GM04503 (cell line): ENCODE data around the gene ZNF90.
"Not testable (repeated sequence)": the region's sequence is repeated elsewhere in the genome, so short reads cannot be mapped to it uniquely, and the experiment has no call there.

Experiments used
- DNase-seq: peaks from one replicate; pipeline ENCODE4 v3.0.0-alpha.2; 2012; ENCODE audit warnings: low read depth

The ZNF90 gene

DNA sequence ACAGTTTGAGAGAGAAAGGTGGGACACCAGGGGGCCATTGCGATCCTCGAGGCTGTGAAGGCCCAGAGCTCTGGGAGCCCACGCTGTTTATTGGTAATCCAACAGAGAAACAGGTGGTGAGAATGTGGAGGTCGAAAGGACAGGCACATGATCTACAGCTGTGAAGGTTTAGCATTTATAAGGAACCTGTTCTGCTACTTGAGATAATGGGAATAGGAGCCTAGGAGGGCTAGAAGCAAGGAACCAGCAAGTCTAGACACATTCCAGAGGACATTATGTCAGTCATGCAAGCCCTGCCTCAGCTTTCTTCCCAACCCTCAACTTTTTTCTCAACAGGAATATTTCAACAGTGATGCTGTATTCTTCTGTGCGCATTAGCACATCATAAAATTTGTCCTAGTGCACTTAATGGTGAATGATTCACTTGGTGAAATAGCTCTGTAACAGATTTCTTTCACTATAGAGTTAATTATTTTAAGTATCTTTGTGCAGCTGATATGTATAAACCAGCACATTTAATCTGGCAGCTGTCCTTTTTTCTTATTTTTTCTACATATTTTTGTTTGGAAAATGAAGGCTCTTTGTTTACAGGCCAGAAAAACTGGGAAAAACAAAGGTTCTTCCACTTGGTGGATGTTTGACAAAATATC is 25.4 kb downstream of the ZNF90 start:
- no peak for DNase-seq

DNA sequence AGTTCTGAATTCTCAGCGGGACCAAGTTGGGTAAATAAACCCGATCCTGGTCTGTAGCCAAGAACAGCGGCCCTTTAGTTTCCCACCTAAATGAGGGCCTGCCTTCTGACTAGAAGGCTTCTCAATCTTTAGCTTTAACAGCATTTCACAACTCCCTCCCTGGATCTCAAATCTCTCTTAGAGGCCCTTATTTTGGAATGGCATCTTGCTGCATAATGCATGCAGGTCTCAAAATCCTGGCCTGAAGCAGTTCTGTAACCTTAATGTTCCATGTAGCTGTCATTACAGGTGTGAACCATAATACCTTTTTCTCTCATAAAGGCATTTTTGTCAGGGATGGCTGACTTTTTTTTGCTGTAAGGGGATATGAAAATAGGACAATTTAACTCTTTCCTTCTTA is 29.5 kb downstream of the ZNF90 start:
- no peak for DNase-seq

DNA sequence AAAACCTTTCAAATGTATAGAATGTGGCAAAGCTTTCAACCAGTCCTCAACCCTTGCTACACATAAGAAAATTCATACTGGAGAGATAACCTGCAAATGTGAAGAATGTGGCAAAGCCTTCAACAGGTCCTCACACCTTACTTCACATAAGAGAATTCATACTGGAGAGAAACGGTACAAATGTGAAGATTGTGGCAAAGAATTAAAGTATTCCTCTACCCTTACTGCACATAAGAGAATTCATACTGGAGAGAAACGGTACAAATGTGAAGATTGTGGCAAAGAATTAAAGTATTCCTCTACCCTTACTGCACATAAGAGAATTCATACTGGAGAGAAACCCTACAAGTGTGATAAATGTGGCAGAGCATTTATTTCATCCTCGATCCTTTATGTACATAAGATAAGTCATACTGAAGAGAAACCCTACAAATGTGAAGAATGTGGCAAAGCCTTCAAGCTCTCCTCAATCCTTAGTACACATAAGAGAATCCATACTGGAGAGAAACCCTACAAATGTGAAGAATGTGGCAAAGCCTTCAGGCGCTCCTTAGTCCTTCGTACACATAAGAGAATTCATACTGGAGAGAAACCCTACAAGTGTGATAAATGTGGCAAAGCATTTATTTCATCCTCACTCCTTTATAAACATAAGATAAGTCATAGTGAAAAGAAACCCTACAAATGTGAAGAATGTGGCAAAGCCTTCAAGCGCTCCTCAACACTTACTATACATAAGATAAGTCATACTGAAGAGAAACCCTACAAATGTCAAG is 40.5 kb downstream of the ZNF90 start:
- not testable (repeated sequence) for DNase-seq

DNA sequence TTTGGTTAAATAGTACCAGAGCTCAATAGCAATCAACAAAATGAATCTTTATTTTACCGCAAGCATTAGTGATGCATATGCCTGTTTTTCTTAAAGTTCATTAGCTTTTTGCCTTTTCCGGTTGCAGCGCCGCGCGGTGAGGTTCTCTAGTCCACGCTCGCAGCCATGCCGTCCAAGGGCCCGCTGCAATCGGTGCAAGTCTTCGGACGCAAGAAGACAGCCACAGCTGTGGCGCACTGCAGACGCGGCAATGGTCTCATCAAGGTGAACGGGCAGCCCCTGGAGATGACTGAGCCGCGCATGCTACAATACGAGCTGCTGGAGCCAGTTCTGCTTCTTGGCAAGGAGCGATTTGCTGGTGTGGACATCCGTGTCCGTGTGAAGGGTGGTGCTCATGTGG is 47.1 kb downstream of the ZNF90 start:
- no peak for DNase-seq

DNA sequence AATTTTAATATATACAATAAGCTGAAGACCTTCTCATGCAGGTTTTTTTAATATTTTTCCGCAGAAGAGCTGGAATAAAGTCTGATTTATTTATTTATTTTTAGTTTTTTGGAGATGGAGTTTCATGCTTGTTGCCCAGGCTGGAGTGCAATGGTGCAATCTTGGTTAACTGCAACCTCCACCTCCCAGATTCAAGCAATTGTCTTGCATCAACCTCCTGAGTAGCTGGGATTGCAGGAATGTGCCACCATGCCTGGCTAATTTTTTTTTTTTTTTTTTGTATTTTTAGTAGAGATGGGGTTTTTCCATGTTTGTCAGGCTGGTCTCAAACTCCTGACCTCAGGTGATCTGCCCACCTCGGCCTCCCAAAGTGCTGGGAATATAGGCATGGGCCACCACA is 55.1 kb downstream of the ZNF90 start:
- not testable (repeated sequence) for DNase-seq

DNA sequence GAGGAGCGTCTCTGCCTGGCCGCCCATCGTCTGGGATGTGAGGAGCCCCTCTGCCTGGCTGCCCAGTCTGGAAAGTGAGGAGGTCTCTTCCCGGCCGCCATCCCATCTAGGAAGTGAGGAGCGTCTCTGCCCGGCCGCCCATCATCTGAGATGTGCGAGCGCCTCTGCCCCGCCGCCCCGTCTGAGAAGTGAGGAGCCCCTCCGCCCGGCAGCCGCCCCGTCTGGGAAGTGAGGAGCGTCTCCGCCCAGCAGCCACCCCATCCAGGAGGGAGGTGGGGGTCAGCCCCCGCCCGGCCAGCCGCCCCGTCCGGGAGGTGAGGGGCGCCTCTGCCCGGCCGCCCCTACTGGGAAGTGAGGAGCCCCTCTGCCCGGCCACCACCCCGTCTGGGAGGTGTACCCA is 59.9 kb downstream of the ZNF90 start:
- DNase-seq: not testable (repeated sequence)

DNA sequence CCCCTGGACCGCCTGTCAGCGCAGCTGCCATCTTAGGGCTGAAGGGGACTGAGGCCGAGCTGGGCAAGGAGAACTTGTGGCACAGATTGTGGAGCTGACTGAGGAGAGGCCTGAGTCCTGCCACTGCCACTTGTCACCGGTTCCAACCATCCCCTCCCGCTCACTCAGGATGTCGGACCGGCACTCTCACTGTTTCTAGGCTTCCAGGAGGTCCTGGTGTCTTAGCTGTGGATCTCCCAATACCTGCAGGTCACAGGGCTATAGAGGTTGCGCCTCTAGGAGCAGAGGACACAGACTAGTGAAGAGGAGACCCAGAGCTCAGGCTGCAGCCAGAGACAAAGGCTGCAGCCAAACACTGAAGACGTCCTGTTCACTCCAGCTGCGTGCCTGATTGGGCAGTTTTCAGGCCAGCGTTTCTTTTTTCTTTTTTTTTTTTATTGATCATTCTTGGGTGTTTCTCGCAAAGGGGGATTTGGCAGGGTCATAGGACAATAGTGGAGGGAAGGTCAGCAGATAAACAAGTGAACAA is 73.9 kb downstream of the ZNF90 start:
- DNase-seq: no peak

DNA sequence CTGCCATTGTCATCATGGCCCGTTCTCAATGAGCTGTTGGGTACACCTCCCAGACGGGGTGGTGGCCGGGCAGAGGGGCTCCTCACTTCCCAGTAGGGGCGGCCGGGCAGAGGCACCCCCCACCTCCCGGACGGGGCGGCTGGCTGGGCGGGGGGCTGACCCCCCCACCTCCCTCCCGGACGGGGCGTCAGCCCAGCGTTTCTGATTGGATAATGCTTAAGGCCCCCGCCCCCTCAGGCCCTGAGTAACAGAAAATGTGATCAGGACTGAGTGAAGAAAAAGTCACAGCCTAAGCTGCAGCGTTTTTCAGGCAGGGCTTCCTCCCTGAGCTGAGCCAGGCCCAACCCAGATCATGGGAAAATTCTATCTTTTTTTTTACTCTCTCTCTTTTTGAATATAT is 74.7 kb downstream of the ZNF90 start:
- not testable (repeated sequence) for DNase-seq

DNA sequence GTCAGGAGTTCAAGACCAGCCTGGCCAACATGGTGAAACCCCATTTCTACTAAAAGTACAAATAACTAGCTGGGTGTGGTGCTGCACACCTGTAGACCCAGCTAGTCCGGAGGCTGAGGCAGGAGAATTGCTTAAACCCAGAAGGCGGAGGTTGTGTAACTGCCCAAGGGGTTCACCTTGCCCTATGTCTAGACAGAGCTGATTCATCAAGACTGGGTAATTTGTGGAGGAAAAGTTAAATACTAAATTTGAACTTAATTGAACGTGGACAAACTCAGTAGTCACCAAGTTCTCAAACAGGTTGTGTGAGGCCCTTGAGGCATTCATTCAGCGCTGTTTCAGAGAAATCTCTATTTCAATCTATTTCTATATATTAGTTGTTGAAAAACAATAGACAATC is 75.5 kb downstream of the ZNF90 start:
- no peak for DNase-seq

DNA sequence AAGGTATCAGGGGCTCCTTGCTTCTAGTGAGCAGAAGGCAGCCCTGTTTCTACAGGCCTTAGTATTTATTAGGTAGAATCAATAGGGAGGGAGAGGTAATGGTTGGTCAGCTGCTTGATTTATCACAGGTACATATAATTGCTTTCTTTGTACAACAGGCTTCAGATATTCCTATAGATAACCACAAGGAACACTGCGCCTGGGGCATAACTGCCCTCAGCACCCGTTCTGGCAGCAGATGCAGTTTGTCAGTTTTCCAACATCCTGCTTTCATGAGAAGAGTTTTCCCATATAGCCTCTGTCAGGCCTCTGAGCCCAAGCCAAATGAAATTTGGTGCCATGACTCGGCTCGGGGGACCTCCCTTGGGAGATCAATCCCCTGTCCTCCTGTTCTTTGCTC is 76.8 kb downstream of the ZNF90 start:
- no peak for DNase-seq

DNA sequence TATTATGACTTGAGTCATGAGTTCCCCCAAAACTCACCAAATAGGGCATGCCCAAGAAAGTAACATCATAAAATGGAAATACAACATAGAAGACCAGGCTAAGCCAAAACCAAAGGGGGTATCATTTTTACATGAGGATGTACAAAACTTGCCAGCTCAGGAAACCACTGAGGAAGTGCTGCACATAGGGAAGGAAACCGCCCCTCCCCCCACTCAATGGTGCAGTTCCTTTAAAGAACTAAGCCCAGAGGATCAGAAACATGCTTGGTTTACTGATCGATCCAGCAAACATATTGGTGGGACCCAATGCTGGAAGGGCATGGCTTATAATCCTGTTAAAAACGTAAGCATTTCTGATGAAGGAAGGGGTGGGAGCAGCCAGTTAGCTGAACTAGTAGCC is 85.0 kb downstream of the ZNF90 start:
- no peak for DNase-seq

DNA sequence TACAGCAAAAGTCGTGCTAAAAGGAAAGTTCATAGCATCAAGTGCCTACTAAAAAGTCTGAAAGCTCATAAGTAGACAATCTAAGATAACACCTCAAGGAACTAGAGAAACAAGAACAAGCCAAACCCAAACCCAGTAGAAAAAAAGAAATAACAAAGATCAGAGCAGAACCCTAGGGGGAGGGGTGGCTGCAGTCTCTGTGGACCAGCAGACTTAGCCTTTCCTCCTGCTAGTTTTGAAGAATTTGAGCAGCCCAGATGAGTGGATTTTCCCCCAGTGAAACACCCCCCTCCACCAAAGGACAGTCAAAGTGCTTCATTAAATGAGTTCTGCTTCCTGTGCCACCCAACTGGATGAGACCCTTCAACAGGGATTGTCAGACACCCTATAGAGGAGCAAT is 86.7 kb downstream of the ZNF90 start:
- no peak for DNase-seq

DNA sequence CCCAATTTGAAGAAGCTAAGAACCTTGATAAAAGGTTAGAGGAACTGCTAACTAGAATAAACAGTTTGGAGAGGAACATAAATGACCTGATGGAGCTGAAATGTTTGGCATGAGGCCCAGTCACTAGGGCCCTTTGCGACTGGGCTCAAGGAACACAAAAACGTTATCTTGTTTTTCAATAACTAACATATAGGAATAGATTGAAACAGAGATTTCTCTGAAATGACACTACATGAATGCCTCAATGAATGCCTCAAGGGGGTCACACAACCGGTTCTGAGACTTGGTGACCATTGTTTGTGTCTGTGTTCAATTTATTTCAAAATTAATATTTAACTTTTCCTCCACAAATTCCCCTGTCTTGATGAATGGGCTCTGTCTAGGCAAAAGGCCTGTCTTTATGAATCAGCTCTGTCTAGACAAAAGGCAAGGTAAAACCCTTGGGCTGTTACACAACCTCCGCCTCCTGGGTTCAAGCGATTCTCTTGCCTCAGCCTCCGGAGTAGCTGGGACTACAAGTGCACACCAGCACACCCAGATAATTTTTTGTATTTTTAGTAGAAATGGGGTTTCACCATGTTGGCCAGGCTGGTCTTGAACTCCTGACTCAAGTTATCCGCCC is 88.3 kb downstream of the ZNF90 start:
- DNase-seq: no peak

DNA sequence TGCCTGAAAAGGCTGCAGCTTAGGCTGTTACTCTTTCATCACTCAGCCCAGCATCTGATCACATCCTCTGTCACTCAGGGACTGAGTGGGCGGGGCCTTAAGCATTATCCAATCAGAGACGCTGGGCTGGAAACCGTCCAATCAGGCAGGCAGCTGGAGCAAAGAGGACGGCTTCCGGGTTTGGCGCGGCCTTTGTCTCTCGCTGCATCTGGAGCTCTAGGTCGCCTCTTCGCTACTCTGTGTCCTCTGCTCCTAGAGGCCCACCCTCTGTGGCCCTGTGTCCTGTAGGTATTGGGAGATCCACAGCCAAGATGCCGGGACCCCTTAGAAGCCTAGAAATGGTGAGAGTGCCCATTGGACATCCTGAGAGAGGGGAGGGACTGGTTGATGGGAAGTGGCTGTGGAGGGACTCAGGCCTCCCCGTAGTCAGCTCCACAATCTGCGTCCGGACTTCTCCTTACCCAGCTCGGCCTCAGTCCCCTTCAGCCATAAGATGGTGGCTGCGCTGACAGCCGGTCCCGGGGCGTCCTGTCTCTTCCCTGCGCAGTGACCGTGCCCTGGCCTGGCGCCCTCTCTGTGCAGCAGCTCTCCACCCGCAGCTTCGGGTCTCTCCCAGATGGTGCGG is 89.3 kb downstream of the ZNF90 start, which contains the start of gene ZNF486:
Gene ZNF486 (plus strand): TSS at position 195 of the 625 bp plus-strand sequence. CDS start 117 bp downstream, at position 312.
- DNase-seq: peak; percentile 80

DNA sequence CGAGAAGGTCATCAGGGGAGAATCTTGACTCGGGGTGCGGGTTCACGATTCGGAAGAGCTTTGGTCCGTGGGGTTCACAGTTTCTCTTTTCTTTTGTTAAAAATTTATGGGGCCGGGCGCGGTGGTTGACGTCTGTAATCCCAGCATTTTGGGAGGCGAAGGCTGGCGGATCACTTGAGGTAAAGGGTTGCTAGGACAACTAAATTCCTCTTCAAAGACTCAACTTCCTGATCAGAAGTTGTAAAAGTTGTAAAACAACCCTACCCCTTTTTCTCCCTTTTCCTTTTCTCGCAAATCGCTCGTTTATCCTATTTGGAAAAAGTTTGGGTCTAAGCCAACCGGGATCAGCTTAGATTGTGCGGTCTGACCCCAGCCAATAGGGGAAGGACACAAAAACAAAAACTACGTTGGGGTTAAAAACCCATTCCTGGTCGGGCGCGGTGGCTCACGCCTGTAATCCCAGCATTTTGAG is 89.9 kb downstream of the ZNF90 start:
- DNase-seq: peak; percentile 39
